ENCODE results near the gene EXOC4.

Gene EXOC4

GRCh38 chr7:133288970-133289369 is 36.1 kb downstream of the EXOC4 start:
- Mint-ChIP-seq H3K4me3 (no peak overlapping the region), H3K27me3 (no peaks in the 10 kb centered on the region), H3K36me3 (ENCODE audit: insufficient read depth) (peaks cover 22% of the 10 kb centered on the region), H3K4me1 (ENCODE audit: low read depth in 2 of 2) (peaks cover 19 to 28% of the 10 kb centered on the region in 2 donors), H3K27ac (no peak overlapping the region), H3K9me3 (no peaks in the 10 kb centered on the region)
- no peak for ATAC-seq (replicated peaks)
- no peak for DNase-seq

- H3K4me3 Mint-ChIP-seq: no peak overlapping the region
- H3K27me3 Mint-ChIP-seq: no peaks in the 10 kb centered on the region
- H3K4me1 Mint-ChIP-seq (ENCODE audit: low read depth in 2 of 2): peaks cover 17 to 20% of the 10 kb centered on the region in 2 donors
- DNase-seq (no peak), ATAC-seq (replicated peaks) (no peak)
- H3K27ac Mint-ChIP-seq: no peak overlapping the region
- peaks cover 22% of the 10 kb centered on the region for H3K36me3 Mint-ChIP-seq (ENCODE audit: insufficient read depth)
- H3K9me3 Mint-ChIP-seq: no peaks in the 10 kb centered on the region
Observed at GRCh38 chr7:133290041-133290440, 37.2 kb downstream of the EXOC4 start.

- Mint-ChIP-seq H3K4me3 (peak overlapping the region; percentile 57 to 71), H3K9me3 (no peaks in the 10 kb centered on the region), H3K36me3 (ENCODE audit: insufficient read depth) (peaks cover 20% of the 10 kb centered on the region), H3K4me1 (ENCODE audit: low read depth in 2 of 2) (peaks cover 13 to 15% of the 10 kb centered on the region in 2 donors), H3K27ac (peak overlapping the region; percentile 68 to 76), H3K27me3 (no peaks in the 10 kb centered on the region)
- peak; percentile 31 for ATAC-seq (replicated peaks)
- no peak for DNase-seq
Observed at GRCh38 chr7:133290676-133291333, 37.9 kb downstream of the EXOC4 start.

DNA sequence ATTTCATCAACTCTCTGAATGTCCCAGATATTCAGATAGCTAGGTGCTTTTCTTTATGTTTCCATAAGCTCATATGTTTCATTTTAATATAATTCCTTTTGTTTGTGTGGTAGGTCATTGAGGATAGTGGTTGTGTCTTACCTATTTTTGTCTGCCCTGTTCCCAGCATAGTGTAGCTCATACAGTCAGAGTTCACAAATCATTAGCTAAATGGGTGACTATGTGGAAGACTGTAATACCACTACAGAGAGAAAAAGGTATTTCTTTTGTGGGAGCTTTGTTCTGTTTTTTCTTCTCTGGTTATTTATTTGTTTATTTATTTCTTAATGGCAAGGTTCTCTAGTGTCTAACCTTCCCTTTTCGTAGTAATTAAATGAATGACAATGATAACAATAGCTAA is 39.8 kb downstream of the EXOC4 start:
- Mint-ChIP-seq H3K27ac (no peak overlapping the region), H3K4me1 (ENCODE audit: low read depth in 2 of 2) (peaks cover 13 to 21% of the 10 kb centered on the region in 2 donors), H3K9me3 (no peaks in the 10 kb centered on the region), H3K4me3 (no peak overlapping the region), H3K27me3 (no peaks in the 10 kb centered on the region), H3K36me3 (ENCODE audit: insufficient read depth) (peaks cover 23% of the 10 kb centered on the region)
- ATAC-seq (replicated peaks): no peak
- no peak for DNase-seq

GRCh38 chr7:133293384-133294160 is 40.7 kb downstream of the EXOC4 start:
- peaks cover 18% of the 10 kb centered on the region for H3K36me3 Mint-ChIP-seq (ENCODE audit: insufficient read depth)
- H3K27ac Mint-ChIP-seq: no peak overlapping the region

DNA sequence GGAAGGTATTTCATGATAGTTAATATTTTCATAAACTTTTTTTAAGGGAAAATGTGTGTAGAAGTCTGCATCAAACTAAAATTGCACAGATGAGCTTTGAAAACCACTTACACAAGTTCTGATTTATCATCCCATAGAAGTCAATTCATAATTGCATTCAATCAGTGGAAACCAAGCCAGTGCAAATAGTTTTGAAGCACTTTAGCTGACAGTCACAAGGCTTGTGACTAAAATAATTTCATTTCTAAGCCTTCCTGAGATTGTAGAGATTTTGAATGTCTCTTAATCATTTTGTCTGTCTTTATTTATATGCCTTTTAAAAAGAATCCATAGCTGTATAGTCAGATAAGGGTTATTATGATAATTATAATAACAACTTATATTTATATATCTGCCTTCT is 41.4 kb downstream of the EXOC4 start:
- Mint-ChIP-seq H3K27me3 (no peaks in the 10 kb centered on the region), H3K4me3 (no peak overlapping the region), H3K36me3 (ENCODE audit: insufficient read depth) (peaks cover 18% of the 10 kb centered on the region), H3K27ac (no peak overlapping the region), H3K4me1 (ENCODE audit: low read depth in 2 of 2) (peaks cover 17 to 25% of the 10 kb centered on the region in 2 donors), H3K9me3 (no peaks in the 10 kb centered on the region)
- ATAC-seq (replicated peaks): no peak
- no peak for DNase-seq

More at GRCh38 chr7:133293384-133294160, 40.7 kb downstream of the EXOC4 start:
- peaks cover 17 to 25% of the 10 kb centered on the region in 2 donors for H3K4me1 Mint-ChIP-seq (ENCODE audit: low read depth in 2 of 2)
- no peak overlapping the region for H3K4me3 Mint-ChIP-seq
- no peak for ATAC-seq (replicated peaks)
- H3K9me3 Mint-ChIP-seq: no peaks in the 10 kb centered on the region
- DNase-seq: no peak
- H3K27me3 Mint-ChIP-seq: no peaks in the 10 kb centered on the region

DNA sequence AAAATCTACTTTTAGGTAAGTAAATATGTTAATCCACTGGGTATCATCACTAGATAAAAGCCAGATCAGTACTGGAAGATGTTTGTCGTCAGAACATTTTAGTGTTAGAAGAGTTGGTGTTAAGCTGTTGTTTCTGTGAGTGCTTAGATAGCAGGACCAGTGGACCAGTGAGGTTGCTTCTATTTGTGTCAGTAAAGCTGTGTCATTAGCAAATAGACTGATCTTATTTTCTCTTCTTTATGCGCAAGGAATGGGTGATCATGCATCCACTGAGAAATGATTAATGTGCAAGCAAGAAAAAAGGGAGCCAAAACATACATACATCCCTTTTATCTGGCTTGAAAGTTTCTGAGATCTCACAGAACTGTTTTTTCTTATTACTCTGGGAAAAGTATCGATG is 42.6 kb downstream of the EXOC4 start:
- H3K27me3 Mint-ChIP-seq: no peaks in the 10 kb centered on the region
- no peak overlapping the region for H3K27ac Mint-ChIP-seq
- H3K9me3 Mint-ChIP-seq: no peaks in the 10 kb centered on the region
- H3K4me1 Mint-ChIP-seq (ENCODE audit: low read depth in 2 of 2): peaks cover 17 to 34% of the 10 kb centered on the region in 2 donors
- peaks cover 8% of the 10 kb centered on the region for H3K36me3 Mint-ChIP-seq (ENCODE audit: insufficient read depth)
- ATAC-seq (replicated peaks) (no peak), DNase-seq (no peak)
- no peak overlapping the region for H3K4me3 Mint-ChIP-seq

DNA sequence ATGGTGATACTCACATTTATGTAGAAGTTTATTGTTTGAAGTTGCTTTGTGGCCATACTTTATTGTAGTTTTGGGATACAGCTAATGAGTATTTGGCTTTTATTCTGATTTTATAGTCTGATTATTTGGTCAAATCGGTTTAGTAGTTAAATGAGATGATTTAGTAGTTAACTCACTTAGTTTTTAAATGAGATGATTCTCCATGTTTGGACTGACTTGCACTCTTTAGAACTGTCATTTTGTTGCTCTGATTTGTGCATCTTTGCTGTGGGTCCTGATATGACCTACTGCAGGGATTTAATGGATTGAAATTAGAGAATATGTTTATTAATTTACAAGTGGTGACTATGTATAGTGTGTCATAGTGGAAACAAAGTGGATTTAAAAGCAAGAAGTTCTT is 44.2 kb downstream of the EXOC4 start:
- Mint-ChIP-seq H3K36me3 (ENCODE audit: insufficient read depth) (peaks cover 3% of the 10 kb centered on the region), H3K4me1 (ENCODE audit: low read depth in 2 of 2) (peaks cover 11 to 34% of the 10 kb centered on the region in 2 donors), H3K9me3 (no peaks in the 10 kb centered on the region), H3K27me3 (no peaks in the 10 kb centered on the region), H3K4me3 (no peak overlapping the region), H3K27ac (no peak overlapping the region)
- DNase-seq: no peak
- no peak for ATAC-seq (replicated peaks)

- no peak for DNase-seq
- no peaks in the 10 kb centered on the region for H3K27me3 Mint-ChIP-seq
- no peak for ATAC-seq (replicated peaks)
- no peak overlapping the region for H3K4me3 Mint-ChIP-seq
- H3K4me1 Mint-ChIP-seq (ENCODE audit: low read depth in 2 of 2): peaks cover 8 to 28% of the 10 kb centered on the region in 2 donors
- H3K27ac Mint-ChIP-seq: no peak overlapping the region
- H3K36me3 Mint-ChIP-seq (ENCODE audit: insufficient read depth): peaks cover 3% of the 10 kb centered on the region
- H3K9me3 Mint-ChIP-seq: no peaks in the 10 kb centered on the region
Observed at GRCh38 chr7:133298080-133298479, 45.2 kb downstream of the EXOC4 start.

- peaks cover 3% of the 10 kb centered on the region for H3K36me3 Mint-ChIP-seq (ENCODE audit: insufficient read depth)
- H3K27me3 Mint-ChIP-seq: no peaks in the 10 kb centered on the region
- H3K4me3 Mint-ChIP-seq: no peak overlapping the region
- H3K27ac Mint-ChIP-seq: no peak overlapping the region
- peaks cover 8 to 23% of the 10 kb centered on the region in 2 donors for H3K4me1 Mint-ChIP-seq (ENCODE audit: low read depth in 2 of 2)
- ATAC-seq (replicated peaks) (no peak), DNase-seq (no peak)
- no peaks in the 10 kb centered on the region for H3K9me3 Mint-ChIP-seq
Observed at GRCh38 chr7:133299676-133300075, 46.8 kb downstream of the EXOC4 start.

GRCh38 chr7:133300088-133300487 is 47.2 kb downstream of the EXOC4 start:
- no peak overlapping the region for H3K4me3 Mint-ChIP-seq
- H3K36me3 Mint-ChIP-seq (ENCODE audit: insufficient read depth): peaks cover 3% of the 10 kb centered on the region
- H3K27me3 Mint-ChIP-seq: no peaks in the 10 kb centered on the region
- ATAC-seq (replicated peaks) (no peak), DNase-seq (no peak)
- no peaks in the 10 kb centered on the region for H3K9me3 Mint-ChIP-seq
- H3K27ac Mint-ChIP-seq: no peak overlapping the region
- peaks cover 8 to 23% of the 10 kb centered on the region in 2 donors for H3K4me1 Mint-ChIP-seq (ENCODE audit: low read depth in 2 of 2)

GRCh38 chr7:133300811-133301210 is 47.9 kb downstream of the EXOC4 start:
- Mint-ChIP-seq H3K4me1 (ENCODE audit: low read depth in 2 of 2) (peaks cover 8 to 23% of the 10 kb centered on the region in 2 donors), H3K4me3 (no peak overlapping the region), H3K9me3 (no peaks in the 10 kb centered on the region), H3K27me3 (no peaks in the 10 kb centered on the region), H3K36me3 (ENCODE audit: insufficient read depth) (peaks cover 8% of the 10 kb centered on the region), H3K27ac (no peak overlapping the region)
- ATAC-seq (replicated peaks) (no peak), DNase-seq (no peak)

DNA sequence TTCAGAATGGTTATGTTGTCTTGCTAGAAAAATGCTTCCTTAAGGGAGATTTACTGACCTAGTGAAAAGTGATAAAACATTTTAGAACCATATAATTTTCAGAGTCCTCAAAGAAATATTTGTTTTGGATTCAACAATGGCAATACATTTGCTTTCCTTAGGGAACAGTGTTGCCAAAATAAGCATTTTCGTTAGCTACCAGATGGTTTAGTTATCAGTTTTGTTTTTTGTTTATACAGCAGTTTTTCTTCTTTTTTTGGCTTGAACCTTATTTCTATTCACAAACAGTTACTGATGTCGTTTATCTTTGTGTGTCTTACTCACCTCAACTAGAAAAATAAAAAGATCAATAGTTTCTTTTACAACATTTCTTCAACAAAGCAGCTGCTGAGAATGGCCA is 48.6 kb downstream of the EXOC4 start:
- DNase-seq: no peak
- Mint-ChIP-seq H3K9me3 (no peaks in the 10 kb centered on the region), H3K4me3 (no peak overlapping the region), H3K27me3 (no peaks in the 10 kb centered on the region), H3K36me3 (ENCODE audit: insufficient read depth) (peaks cover 13% of the 10 kb centered on the region), H3K4me1 (ENCODE audit: low read depth in 2 of 2) (peaks cover 4 to 19% of the 10 kb centered on the region in 2 donors), H3K27ac (no peak overlapping the region)
- no peak for ATAC-seq (replicated peaks)

GRCh38 chr7:133303372-133303771 is 50.5 kb downstream of the EXOC4 start:
- Mint-ChIP-seq H3K4me1 (ENCODE audit: low read depth in 2 of 2) (peaks cover 0 to 17% of the 10 kb centered on the region in 2 donors), H3K4me3 (no peak overlapping the region), H3K9me3 (no peaks in the 10 kb centered on the region), H3K27ac (no peak overlapping the region), H3K36me3 (ENCODE audit: insufficient read depth) (peaks cover 21% of the 10 kb centered on the region), H3K27me3 (no peaks in the 10 kb centered on the region)
- ATAC-seq (replicated peaks) (no peak), DNase-seq (no peak)
